ENCODE results near the gene CELF2.

The CELF2 gene

GRCh38 chr10:11020548-11020942 is 2.9 kb downstream of the CELF2 start (continued):
- TF ChIP-seq PATZ1 (CRISPR knock-in tag; IDR thresholded peaks at IDR 0.05; ENCODE audit: borderline replicate concordance), result no peak
- no peak for TF ChIP-seq CREB5 (CRISPR knock-in tag; IDR thresholded peaks at IDR 0.05; ENCODE audit: low read depth)
- no peak for TF ChIP-seq GLIS3 (CRISPR knock-in tag; IDR thresholded peaks at IDR 0.05)
- no peak for TF ChIP-seq ZNF70 (CRISPR knock-in tag; IDR thresholded peaks at IDR 0.05)
- TF ChIP-seq, protein P1, sequence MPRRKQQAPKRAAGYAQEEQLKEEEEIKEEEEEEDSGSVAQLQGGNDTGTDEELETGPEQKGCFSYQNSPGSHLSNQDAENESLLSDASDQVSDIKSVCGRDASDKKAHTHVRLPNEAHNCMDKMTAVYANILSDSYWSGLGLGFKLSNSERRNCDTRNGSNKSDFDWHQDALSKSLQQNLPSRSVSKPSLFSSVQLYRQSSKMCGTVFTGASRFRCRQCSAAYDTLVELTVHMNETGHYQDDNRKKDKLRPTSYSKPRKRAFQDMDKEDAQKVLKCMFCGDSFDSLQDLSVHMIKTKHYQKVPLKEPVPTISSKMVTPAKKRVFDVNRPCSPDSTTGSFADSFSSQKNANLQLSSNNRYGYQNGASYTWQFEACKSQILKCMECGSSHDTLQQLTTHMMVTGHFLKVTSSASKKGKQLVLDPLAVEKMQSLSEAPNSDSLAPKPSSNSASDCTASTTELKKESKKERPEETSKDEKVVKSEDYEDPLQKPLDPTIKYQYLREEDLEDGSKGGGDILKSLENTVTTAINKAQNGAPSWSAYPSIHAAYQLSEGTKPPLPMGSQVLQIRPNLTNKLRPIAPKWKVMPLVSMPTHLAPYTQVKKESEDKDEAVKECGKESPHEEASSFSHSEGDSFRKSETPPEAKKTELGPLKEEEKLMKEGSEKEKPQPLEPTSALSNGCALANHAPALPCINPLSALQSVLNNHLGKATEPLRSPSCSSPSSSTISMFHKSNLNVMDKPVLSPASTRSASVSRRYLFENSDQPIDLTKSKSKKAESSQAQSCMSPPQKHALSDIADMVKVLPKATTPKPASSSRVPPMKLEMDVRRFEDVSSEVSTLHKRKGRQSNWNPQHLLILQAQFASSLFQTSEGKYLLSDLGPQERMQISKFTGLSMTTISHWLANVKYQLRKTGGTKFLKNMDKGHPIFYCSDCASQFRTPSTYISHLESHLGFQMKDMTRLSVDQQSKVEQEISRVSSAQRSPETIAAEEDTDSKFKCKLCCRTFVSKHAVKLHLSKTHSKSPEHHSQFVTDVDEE (CRISPR knock-in tag; IDR thresholded peaks at IDR 0.05), result no peak
- TF ChIP-seq ZNF565 (CRISPR knock-in tag; conservative IDR thresholded peaks at IDR 0.05; ENCODE audit: low read depth), result no peak
- no peak for TF ChIP-seq TOX (CRISPR knock-in tag; IDR thresholded peaks at IDR 0.05; ENCODE audit: borderline replicate concordance)

DNA sequence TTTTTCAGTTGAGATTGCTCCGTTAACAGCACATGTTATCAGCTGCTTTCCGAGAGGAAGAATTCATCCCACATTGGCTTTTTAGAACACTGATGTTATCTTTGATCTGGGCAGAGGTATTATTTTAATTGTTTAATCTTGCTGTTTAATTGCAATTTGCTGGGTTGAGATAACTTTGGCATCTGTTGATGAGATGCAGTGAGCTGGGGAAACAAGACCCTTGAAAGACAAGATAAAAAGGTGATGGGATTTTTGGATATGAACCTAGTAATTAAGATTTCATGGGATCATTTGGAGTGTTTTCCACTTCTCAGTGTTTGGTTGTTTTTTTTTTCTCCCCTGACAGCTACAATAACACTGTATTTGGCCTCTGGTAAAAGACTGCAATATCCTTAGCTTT is 4.5 kb downstream of the CELF2 start:
- TF ChIP-seq, protein P1 (CRISPR knock-in tag; IDR thresholded peaks at IDR 0.05), result no peak
- no peak for TF ChIP-seq CREB5 (CRISPR knock-in tag; IDR thresholded peaks at IDR 0.05; ENCODE audit: low read depth)
- TF ChIP-seq BACH2 (CRISPR knock-in tag; IDR thresholded peaks at IDR 0.05; ENCODE audit: borderline replicate concordance), result no peak
- no peak for TF ChIP-seq ZFP3 (CRISPR knock-in tag; IDR thresholded peaks at IDR 0.05)
- no peak for TF ChIP-seq TCF4 (CRISPR knock-in tag; IDR thresholded peaks at IDR 0.05; ENCODE audit: borderline replicate concordance)
- TF ChIP-seq PPARA (CRISPR knock-in tag; IDR thresholded peaks at IDR 0.05; ENCODE audit: borderline replicate concordance), result no peak
- TF ChIP-seq, protein P2, sequence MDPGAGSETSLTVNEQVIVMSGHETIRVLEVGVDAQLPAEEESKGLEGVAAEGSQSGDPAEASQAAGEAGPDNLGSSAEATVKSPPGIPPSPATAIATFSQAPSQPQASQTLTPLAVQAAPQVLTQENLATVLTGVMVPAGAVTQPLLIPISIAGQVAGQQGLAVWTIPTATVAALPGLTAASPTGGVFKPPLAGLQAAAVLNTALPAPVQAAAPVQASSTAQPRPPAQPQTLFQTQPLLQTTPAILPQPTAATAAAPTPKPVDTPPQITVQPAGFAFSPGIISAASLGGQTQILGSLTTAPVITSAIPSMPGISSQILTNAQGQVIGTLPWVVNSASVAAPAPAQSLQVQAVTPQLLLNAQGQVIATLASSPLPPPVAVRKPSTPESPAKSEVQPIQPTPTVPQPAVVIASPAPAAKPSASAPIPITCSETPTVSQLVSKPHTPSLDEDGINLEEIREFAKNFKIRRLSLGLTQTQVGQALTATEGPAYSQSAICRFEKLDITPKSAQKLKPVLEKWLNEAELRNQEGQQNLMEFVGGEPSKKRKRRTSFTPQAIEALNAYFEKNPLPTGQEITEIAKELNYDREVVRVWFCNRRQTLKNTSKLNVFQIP (CRISPR knock-in tag; IDR thresholded peaks at IDR 0.05; ENCODE audit: borderline replicate concordance, low read depth), result no peak
- no peak for TF ChIP-seq ISL1 (CRISPR knock-in tag; IDR thresholded peaks at IDR 0.05)
- TF ChIP-seq SNAI2 (CRISPR knock-in tag; IDR thresholded peaks at IDR 0.05), result no peak
- no peak for TF ChIP-seq ZNF8 (CRISPR knock-in tag; IDR thresholded peaks at IDR 0.05)
- TF ChIP-seq ESRRG (CRISPR knock-in tag; IDR thresholded peaks at IDR 0.05), result no peak
- TF ChIP-seq GLIS3 (CRISPR knock-in tag; IDR thresholded peaks at IDR 0.05), result no peak
- TF ChIP-seq ARNTL (CRISPR knock-in tag; IDR thresholded peaks at IDR 0.05; ENCODE audit: borderline replicate concordance, low read depth), result no peak
- no peak for TF ChIP-seq ZC3H10 (CRISPR knock-in tag; IDR thresholded peaks at IDR 0.05)
- no peak for TF ChIP-seq ZFP30 (CRISPR knock-in tag; IDR thresholded peaks at IDR 0.05)
- TF ChIP-seq RARB (CRISPR knock-in tag; IDR thresholded peaks at IDR 0.05), result no peak
- no peak for ATAC-seq

All from SK-N-SH treated with all-trans-retinoic acid at 6 μM for 48 hours (cell line).